Tibial artery (tissue), 4 donors: ENCODE measurements around the gene XIAP.
A peak's percentile ranks its signal among the peaks of the same experiment; 100 is the strongest.
"Not testable (repeated sequence)": the region's sequence is repeated elsewhere in the genome, so short reads cannot be mapped to it uniquely, and the experiment has no call there.

Source experiments
- DNase-seq, 2 donors: peaks; one replicate each; pipeline ENCODE4 v3.0.0-alpha.2; 2019
- H3K27ac ChIP-seq, 2 donors: fragments of 200-600 bp; sonication (generic) in 1 of 2; 1 replicate in 1 of 2; 2 replicates in 1 of 2; pipeline ENCODE4 v1.5.1; 2018 to 2019; ENCODE audit warnings: mild to moderate bottlenecking in 1 of 2
- H3K27me3 ChIP-seq, 2 donors: fragments of 200-600 bp; sonication (generic) in 1 of 2; one replicate each; pipeline versions ENCODE4 v1.5.1 to v1.6.0; 2016 to 2019
- H3K36me3 ChIP-seq, 3 donors: fragments of 200-600 bp; sonication (generic) in 2 of 3; one replicate each; pipeline ENCODE4 v1.5.1; 2016 to 2019; ENCODE audit warnings: mild to moderate bottlenecking in 2 of 3
- H3K4me1 ChIP-seq, 4 donors: fragments of 200-600 bp; sonication (generic) in 2 of 4; 1 replicate in 3 of 4; 2 replicates in 1 of 4; pipeline ENCODE4 v1.5.1; 2016 to 2019
- H3K4me3 ChIP-seq, 2 donors: fragments of 200-600 bp; sonication (generic) in 1 of 2; 1 replicate in 1 of 2; 2 replicates in 1 of 2; pipeline ENCODE4 v1.5.1; 2018 to 2019; ENCODE audit warnings: mild to moderate bottlenecking in 2 of 2
- H3K9me3 ChIP-seq, 3 donors: fragments of 200-600 bp; sonication (generic) in 1 of 3; one replicate each; pipeline ENCODE4 v1.5.1; 2016 to 2019
- intact Hi-C: fragments of 100-400 bp; cut with DNase I; formaldehyde crosslinking; loops from one replicate; pipeline ENCODE4 v1.15.0; 2023; ENCODE audit warnings: low total_unique reads
- TF ChIP-seq, protein P1 (sequence below), 2 experiments: fragments of 200-600 bp in 1 of 2; fragments of 450-650 bp in 1 of 2; IDR thresholded peaks; one replicate each; pipeline ENCODE4 v1.5.1; 2017 to 2019; ENCODE audit warnings: antibody characterized with exemption in 2 of 2, mild to moderate bottlenecking in 1 of 2, moderate library complexity in 1 of 2

Gene XIAP

DNA sequence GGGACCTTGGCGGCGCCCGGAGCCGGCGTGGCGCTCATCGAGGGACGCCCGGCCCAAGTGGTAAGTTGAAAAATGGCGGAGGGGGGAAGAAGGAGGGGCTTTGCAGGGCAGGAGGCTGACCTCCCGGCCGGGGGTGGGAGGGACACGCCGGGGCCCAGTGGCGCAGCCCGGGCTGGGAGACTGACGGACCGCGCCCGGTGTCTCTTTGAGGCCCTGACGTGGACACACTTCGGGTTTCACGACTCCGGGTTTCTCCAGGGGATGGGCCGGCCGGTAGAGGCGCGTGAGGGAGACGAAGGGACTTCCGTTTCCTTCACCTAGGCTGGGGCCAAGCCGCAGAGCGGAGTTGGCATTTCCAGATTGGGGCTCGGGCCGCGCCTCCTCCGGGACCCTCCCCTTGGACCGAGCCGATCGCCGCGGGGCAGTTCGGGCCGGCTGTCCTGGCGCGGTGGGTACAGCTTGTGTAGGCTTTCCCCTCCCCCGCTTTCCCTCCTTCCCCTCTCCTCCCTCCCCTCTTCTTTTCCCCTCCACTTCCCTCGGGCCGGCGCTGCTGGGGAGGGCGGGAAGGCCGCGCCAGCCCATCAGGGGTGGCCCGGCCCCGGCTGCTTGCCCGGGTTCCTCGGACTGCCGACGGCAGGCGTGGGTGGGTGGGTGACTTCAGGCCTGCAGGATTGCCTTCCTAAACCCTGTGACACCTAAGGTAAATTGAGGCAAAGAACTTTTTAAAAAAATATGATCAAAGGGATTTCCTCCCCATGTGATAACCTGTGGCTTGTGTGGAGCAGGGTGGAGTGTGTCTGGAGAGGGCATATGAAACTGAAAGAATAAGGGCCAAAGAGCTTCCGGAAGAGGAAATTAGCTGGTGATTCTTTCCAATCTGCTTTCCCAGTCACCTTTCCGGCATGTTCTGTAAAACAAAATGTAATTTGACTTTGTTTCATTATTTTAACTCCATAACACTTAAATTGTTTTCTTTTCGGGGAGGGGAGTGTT, at the start of gene XIAP:
XIAP (plus strand) TSS at position 208 of the 993 bp plus-strand sequence. CDS start 25,610 bp downstream, outside the sequence.
- Histone ChIP-seq H3K4me3 (peak within 1 kb of the TSS; percentile 66 to 75), H3K9me3 (no peaks in the 10 kb centered on the region), H3K4me1 (peaks cover 0 to 5% (median 2%) of the 10 kb centered on the region in 4 donors), H3K27ac (peak within 1 kb of the TSS; percentile 94 to 98), H3K27me3 (no peaks in the 10 kb centered on the region), H3K36me3 (no peaks in the 10 kb centered on the region)
- peak; percentile 70 to 88 for DNase-seq
- TF ChIP-seq, protein P1, sequence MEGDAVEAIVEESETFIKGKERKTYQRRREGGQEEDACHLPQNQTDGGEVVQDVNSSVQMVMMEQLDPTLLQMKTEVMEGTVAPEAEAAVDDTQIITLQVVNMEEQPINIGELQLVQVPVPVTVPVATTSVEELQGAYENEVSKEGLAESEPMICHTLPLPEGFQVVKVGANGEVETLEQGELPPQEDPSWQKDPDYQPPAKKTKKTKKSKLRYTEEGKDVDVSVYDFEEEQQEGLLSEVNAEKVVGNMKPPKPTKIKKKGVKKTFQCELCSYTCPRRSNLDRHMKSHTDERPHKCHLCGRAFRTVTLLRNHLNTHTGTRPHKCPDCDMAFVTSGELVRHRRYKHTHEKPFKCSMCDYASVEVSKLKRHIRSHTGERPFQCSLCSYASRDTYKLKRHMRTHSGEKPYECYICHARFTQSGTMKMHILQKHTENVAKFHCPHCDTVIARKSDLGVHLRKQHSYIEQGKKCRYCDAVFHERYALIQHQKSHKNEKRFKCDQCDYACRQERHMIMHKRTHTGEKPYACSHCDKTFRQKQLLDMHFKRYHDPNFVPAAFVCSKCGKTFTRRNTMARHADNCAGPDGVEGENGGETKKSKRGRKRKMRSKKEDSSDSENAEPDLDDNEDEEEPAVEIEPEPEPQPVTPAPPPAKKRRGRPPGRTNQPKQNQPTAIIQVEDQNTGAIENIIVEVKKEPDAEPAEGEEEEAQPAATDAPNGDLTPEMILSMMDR (IDR thresholded peaks at IDR 0.05), result no peak
- intact Hi-C loops, result no loop called here

DNA sequence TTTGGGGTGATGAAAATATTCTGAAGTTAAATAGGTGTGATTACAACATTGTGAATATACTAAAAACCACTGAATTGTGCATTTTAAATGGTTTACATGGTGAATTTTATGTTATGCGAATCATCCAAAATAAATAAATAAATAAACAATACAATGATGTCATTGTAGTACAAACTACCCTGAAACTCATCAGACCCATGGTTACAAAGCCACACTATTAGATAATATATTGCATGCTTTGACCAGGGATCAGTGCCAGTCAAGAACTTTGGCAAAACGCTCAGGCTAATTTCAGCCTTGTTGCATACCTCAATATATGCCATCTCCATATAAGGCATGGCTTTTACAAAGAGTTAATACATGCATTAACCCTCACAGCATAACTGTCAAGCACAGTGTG, 45.5 kb upstream of the XIAP start:
- intact Hi-C loops, result no loop called here
- no peaks in the 10 kb centered on the region for H3K27me3 ChIP-seq
- no peaks in the 10 kb centered on the region for H3K36me3 ChIP-seq
- DNase-seq, result no peak
- TF ChIP-seq, protein P1 (IDR thresholded peaks at IDR 0.05), result no peak
- no peak overlapping the region for H3K27ac ChIP-seq
- no peaks in the 10 kb centered on the region for H3K9me3 ChIP-seq
- no peaks in the 10 kb centered on the region for H3K4me1 ChIP-seq
- H3K4me3 ChIP-seq, result no peak overlapping the region

DNA sequence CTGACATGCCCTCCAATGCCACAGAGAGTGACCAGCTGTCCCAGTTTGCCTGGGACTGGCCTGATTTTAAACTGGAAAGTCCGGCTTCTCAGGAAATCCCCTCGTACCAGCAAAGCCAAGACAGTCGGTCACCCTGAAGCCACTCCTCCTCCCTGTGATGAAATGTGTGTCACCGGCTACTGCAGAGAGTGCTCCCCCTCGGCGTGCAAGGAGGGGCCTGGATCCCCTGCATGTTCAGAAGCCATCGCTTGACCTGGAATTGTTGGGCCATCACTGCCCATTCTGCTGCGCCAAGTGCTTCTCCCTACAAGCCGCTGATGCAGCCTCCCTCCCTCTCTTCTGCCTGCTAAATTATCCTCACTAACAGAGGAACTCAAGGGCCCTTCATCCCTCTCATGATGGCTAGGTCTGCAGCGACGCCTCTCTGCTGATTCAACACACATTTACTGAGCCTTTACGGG, 44.9 kb upstream of the XIAP start:
- H3K27ac ChIP-seq, H3K4me3 ChIP-seq, H3K27me3 ChIP-seq, H3K4me1 ChIP-seq, H3K9me3 ChIP-seq, DNase-seq, intact Hi-C loops, H3K36me3 ChIP-seq: not testable (repeated sequence)

DNA sequence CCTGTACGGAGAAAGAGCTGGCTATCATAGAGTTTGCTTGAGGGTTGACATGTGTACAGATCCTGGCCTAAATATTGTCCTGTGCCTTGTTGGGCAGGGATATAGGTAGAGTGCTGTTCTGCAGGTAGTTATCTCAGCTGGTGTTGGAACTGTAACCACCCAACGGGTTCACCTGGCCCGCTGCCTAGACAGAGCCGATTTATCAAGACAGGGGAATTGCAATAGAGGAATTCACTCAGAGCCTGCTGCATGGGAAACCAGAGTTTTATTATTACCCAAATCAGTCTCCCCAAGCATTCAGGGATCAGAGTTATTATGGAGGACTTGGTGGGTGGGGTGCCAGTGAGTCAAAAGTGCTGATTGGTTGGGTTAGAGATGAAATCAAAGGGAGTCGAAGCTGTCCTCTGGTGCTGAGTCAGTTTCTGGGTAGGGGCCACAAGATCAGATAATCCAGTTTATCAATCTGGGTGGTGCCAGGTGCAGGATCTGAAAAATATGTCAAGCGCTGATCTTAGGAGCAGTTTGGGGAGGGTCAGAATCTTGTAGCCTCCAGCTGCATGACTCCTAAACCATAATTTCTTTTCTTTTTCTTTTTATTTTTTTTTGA, 42.5 kb upstream of the XIAP start:
- no peak overlapping the region for H3K4me3 ChIP-seq
- no peaks in the 10 kb centered on the region for H3K4me1 ChIP-seq
- TF ChIP-seq, protein P1 (IDR thresholded peaks at IDR 0.05), result no peak
- no peak overlapping the region for H3K27ac ChIP-seq
- no peaks in the 10 kb centered on the region for H3K9me3 ChIP-seq
- no peak for DNase-seq
- H3K27me3 ChIP-seq, result no peaks in the 10 kb centered on the region
- intact Hi-C loops, result no loop called here
- no peaks in the 10 kb centered on the region for H3K36me3 ChIP-seq

DNA sequence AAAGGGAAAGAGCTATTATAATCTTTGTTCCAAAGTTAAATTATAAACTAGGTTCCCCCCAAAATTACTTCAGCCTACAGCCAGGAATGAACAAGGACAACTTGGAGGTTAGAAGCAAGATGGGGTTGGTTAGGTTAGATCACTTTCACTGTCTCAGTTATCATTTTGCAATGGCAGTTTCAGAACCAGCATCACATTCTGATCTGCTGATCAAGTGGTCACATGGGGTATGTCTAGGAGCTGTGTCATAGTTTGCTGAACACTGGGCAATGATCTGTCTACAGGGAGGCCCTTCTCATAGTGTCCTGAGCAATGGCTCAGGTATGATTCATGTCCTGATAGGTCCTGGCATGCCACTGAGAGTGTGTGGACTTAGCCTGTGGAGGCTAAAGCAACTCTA, 41.6 kb upstream of the XIAP start:
- intact Hi-C loops, result no loop called here
- Histone ChIP-seq H3K27me3 (no peaks in the 10 kb centered on the region), H3K36me3 (no peaks in the 10 kb centered on the region), H3K27ac (no peak overlapping the region), H3K9me3 (no peaks in the 10 kb centered on the region), H3K4me3 (no peak overlapping the region), H3K4me1 (no peaks in the 10 kb centered on the region)
- DNase-seq, result no peak
- TF ChIP-seq, protein P1 (IDR thresholded peaks at IDR 0.05), result no peak

DNA sequence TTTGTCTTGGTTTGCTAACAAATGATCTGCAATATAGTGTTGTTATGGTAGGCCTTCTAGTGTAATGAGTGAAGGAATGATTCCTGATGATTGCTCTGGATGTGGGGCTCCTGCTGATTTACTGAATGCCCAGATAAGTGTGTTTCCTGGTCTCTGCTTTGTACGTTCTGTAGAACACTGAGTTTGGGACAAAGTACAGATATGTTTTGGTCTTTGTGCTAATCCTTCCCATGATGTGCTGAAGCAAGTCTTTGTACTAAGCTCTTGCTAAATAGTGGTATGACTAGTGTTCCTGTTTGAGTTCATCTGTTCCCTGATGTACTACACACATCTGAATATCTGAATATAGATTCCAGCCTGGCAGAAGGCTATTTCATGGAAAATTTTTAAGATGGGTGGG, 36.9 kb upstream of the XIAP start:
- intact Hi-C loops, result no loop called here
- H3K4me3 ChIP-seq, result no peak overlapping the region
- H3K27ac ChIP-seq, result no peak overlapping the region
- no peaks in the 10 kb centered on the region for H3K27me3 ChIP-seq
- H3K36me3 ChIP-seq, result no peaks in the 10 kb centered on the region
- TF ChIP-seq, protein P1 (IDR thresholded peaks at IDR 0.05), result no peak
- H3K9me3 ChIP-seq, result no peaks in the 10 kb centered on the region
- no peak for DNase-seq
- no peaks in the 10 kb centered on the region for H3K4me1 ChIP-seq
